Cardiac fibroblast (primary cell): Measurements from ENCODE around the gene SMARCD3.

Source experiments
- DNase-seq, 2 donors: peaks; one replicate each; pipeline versions ENCODE4 v3.0.0 to v3.0.0-alpha.2; 2010; ENCODE audit warnings: low read depth in 2 of 2
- H3K4me3 ChIP-seq, 2 donors: replicated peaks in 1 of 2; 1 replicate in 1 of 2; 2 replicates in 1 of 2; pipeline ENCODE4 v1.5.1; 2011; ENCODE audit warnings: low read depth in 2 of 2, low read length in 2 of 2, mild to moderate bottlenecking in 2 of 2, moderate library complexity in 1 of 2
- CTCF ChIP-seq: IDR thresholded peaks from one replicate; pipeline ENCODE4 v1.5.1; 2011; ENCODE audit warnings: low read depth, mild to moderate bottlenecking, low read length, inconsistent platforms

SMARCD3 gene

GRCh38 chr7:151250181-151251132 is 2.0 kb upstream of the SMARCD3 start:
- no peak for TF ChIP-seq CTCF
- DNase-seq, result no peak
- H3K4me3 ChIP-seq, result peak overlapping the region in 1 of 2 donors; percentile 40

GRCh38 chr7:151249732-151250072 is 1.2 kb upstream of the SMARCD3 start:
- no peak for TF ChIP-seq CTCF
- H3K4me3 ChIP-seq, result no peak overlapping the region
- DNase-seq, result peak; percentile 54 to 76

- H3K4me3 ChIP-seq, result peak overlapping the region; percentile 29 to 33
- peak; percentile 64 to 72 for DNase-seq
- no peak for TF ChIP-seq CTCF
Observed at GRCh38 chr7:151249034-151249731, 689 bp upstream of the SMARCD3 start.

- H3K4me3 ChIP-seq, result peak overlapping the region; percentile 64 to 79
- no peak for TF ChIP-seq CTCF
- DNase-seq, result no peak
Observed at GRCh38 chr7:151247611-151248345, 716 bp downstream of the SMARCD3 start.

GRCh38 chr7:151246851-151247580 is 1.5 kb downstream of the SMARCD3 start:
- TF ChIP-seq CTCF, result no peak
- H3K4me3 ChIP-seq, result peak overlapping the region; percentile 64 to 79
- no peak for DNase-seq
